IPS DF 4.7 (cell line): ENCODE results near the gene KIAA0825.
"Not testable (repeated sequence)": the region's sequence is repeated elsewhere in the genome, so short reads cannot be mapped to it uniquely, and the experiment has no call there.

Source experiments
- DNase-seq: peaks from one replicate; pipeline ENCODE4 v3.0.0-alpha.2; 2013; ENCODE audit warnings: low spot score; ENCODE audit errors: extremely low read depth

The KIAA0825 gene

GRCh38 chr5:94180761-94181160 lies 437.6 kb downstream of the KIAA0825 start:
- no peak for DNase-seq

GRCh38 chr5:94175912-94176311 lies 442.5 kb downstream of the KIAA0825 start:
- no peak for DNase-seq

- DNase-seq, result no peak
Measured at GRCh38 chr5:94174748-94175411, 443.5 kb downstream of the KIAA0825 start.

GRCh38 chr5:94173100-94173499 lies 445.3 kb downstream of the KIAA0825 start:
- DNase-seq, result no peak

- not testable (repeated sequence) for DNase-seq
Measured at GRCh38 chr5:94171070-94171469, 447.3 kb downstream of the KIAA0825 start.

GRCh38 chr5:94170158-94170557 lies 448.2 kb downstream of the KIAA0825 start:
- not testable (repeated sequence) for DNase-seq

GRCh38 chr5:94168151-94168550 lies 450.3 kb downstream of the KIAA0825 start:
- no peak for DNase-seq

- DNase-seq, result no peak
Measured at GRCh38 chr5:94161801-94162200, 456.6 kb downstream of the KIAA0825 start.

- DNase-seq, result no peak
Measured at GRCh38 chr5:94159144-94159543, 459.3 kb downstream of the KIAA0825 start.

GRCh38 chr5:94157704-94158539 lies 460.5 kb downstream of the KIAA0825 start:
- no peak for DNase-seq

- DNase-seq, result no peak
Measured at GRCh38 chr5:94154672-94155071, 463.7 kb downstream of the KIAA0825 start.

GRCh38 chr5:94153736-94154450 lies 464.5 kb downstream of the KIAA0825 start:
- DNase-seq, result no peak

GRCh38 chr5:94143621-94144020 lies 474.8 kb downstream of the KIAA0825 start:
- DNase-seq, result not testable (repeated sequence)

- DNase-seq, result no peak
Measured at GRCh38 chr5:94140300-94140699, 478.1 kb downstream of the KIAA0825 start.

- DNase-seq, result no peak
Measured at GRCh38 chr5:94130077-94130476, 488.3 kb downstream of the KIAA0825 start.

GRCh38 chr5:94125107-94125506 lies 493.3 kb downstream of the KIAA0825 start:
- DNase-seq, result no peak

- not testable (repeated sequence) for DNase-seq
Measured at GRCh38 chr5:94116317-94116716, 502.1 kb downstream of the KIAA0825 start.

- DNase-seq, result no peak
Measured at GRCh38 chr5:94113087-94113486, 505.3 kb downstream of the KIAA0825 start.

- peak; percentile 81 for DNase-seq
Measured at GRCh38 chr5:94111209-94112004, 507.0 kb downstream of the KIAA0825 start.

- no peak for DNase-seq
Measured at GRCh38 chr5:94103514-94104245, 514.7 kb downstream of the KIAA0825 start.
